ENCODE measurements around the gene HP1BP3.

GRCh38 chr1:20823845-20824244 is 36.7 kb upstream of the HP1BP3 start:
- TF ChIP-seq CTCF (conservative IDR thresholded peaks at IDR 0.05) (no peak), ZFX (IDR thresholded peaks at IDR 0.05) (no peak)
